ENCODE results near the gene NUDT8.

NUDT8 gene

GRCh38 chr11:67646535-67647336 is 17.0 kb upstream of the NUDT8 start:
- no peak overlapping the region for H3K4me3 ChIP-seq
- DNase-seq (ENCODE audit: low read depth, low spot score) = no peak
- H3K9me3 ChIP-seq (ENCODE audit: low read depth, low read length) = no peaks in the 10 kb centered on the region
- TF ChIP-seq FOXP2 (optimal IDR thresholded peaks at IDR 0.05; ENCODE audit: control extremely low read depth, extremely low read length, insufficient read depth) = no peak
- H3K36me3 ChIP-seq (ENCODE audit: insufficient read depth, low read length) = no peaks in the 10 kb centered on the region
- H3K27ac ChIP-seq = no peak overlapping the region
- no peak overlapping the region for H3K9ac ChIP-seq (ENCODE audit: insufficient read length)

DNA sequence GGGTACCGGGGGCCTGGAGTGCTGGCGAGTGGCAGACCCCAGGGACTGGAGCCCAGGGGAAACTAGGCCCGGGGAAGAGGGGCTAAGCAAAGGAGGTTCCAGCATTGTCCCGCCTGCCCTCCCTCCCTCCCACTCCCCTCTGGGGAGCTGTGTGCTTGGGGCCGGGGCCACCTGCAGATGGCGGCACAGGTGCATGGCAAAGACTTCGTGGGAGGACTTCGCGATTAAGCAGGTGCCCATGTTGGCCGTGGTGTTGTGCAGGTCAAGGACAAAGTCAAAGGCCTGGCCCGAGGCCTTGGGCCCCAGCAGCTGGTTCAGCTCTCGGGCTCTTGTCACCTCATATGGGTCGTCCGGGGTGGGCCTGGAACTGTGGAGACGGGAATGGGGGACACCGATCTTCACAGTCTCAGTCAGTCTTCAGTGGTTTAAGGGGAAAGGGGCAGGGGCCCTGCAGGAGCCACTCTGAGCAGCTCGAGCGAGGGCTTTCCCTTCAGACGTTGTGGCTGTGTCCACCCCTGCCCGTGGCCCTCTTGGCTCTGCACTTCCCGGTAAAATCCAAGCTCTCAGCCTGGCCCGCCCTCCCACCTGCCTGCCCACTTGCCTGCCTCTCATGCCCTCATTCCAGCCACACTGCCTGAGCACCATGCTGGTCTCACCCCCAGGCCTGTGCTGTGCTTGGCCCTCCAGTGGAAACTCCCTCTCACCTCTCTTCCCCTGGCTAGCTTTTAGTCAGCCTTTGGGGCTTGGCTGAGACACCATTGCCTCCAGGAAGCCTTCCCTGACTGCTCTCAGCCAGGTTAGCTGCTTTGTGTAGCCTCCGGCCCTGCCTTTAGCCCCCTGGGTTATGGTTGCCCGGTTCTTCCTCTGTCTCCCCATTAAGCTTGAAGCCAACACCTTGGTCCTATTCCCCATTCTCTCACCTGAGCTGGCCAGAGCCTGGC is 16.1 kb upstream of the NUDT8 start:
- Histone ChIP-seq H3K36me3 (ENCODE audit: insufficient read depth, low read length) (no peaks in the 10 kb centered on the region), H3K4me3 (no peak overlapping the region), H3K9me3 (ENCODE audit: low read depth, low read length) (no peaks in the 10 kb centered on the region), H3K9ac (ENCODE audit: insufficient read length) (no peak overlapping the region), H3K27ac (no peak overlapping the region)
- DNase-seq (ENCODE audit: low read depth, low spot score) = no peak
- TF ChIP-seq POLR2AphosphoS5 (IDR thresholded peaks at IDR 0.05; ENCODE audit: borderline replicate concordance, low read depth, low read length) = no peak
- TF ChIP-seq FOXP2 (optimal IDR thresholded peaks at IDR 0.05; ENCODE audit: control extremely low read depth, extremely low read length, insufficient read depth) = no peak
- TF ChIP-seq EZH2 (IDR thresholded peaks at IDR 0.05) = no peak

DNA sequence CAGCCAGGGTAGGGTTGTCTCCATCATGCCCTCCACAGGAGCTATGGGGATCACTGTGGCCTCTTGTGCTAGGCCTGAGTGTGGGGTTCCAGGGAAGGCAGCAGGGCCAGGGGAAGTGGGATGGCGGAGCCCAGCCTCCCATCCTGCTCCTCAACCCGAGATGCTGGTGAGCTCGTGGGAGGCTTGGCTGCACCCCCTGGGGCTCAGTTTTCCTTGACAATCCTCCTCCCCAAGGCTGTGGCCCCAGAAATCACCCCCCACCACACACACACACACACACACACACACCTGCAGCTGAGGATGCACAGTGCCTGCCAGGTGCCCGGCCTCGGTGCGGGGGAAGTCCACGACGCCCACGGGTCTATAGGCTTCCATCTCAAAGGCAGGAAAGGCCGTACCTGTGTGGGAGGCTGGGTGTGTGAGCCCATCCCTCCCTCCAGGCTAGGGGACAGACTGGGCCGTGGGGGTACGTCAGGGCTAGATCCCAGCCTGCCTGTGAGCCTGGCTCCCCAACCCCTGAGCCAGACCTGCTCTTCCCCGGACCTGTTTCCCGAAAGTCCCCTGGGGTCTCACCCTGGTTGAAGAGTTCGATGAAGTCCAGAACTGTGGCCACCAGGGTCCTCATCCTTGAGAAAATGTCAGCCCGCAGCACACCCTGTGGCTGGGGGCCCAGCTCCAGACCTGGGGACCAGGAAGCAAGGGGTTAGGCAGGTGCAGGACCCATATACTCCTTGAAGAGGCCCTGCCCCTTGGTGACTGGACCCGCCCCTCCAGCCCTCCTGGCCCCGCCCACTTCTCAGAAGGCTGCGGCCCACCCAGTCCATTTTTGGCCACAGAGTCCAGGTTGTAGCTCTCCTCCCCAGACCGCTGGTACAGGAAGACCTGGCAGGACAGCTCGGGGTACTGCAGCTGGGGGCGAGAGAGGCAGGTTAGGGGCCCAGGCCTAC is 15.0 kb upstream of the NUDT8 start:
- H3K36me3 ChIP-seq (ENCODE audit: insufficient read depth, low read length) = no peaks in the 10 kb centered on the region
- no peak overlapping the region for H3K4me3 ChIP-seq
- DNase-seq (ENCODE audit: low read depth, low spot score) = no peak
- TF ChIP-seq POLR2AphosphoS5 (IDR thresholded peaks at IDR 0.05; ENCODE audit: borderline replicate concordance, low read depth, low read length) (no peak), EZH2 (IDR thresholded peaks at IDR 0.05) (no peak), FOXP2 (optimal IDR thresholded peaks at IDR 0.05; ENCODE audit: control extremely low read depth, extremely low read length, insufficient read depth) (no peak)
- H3K9me3 ChIP-seq (ENCODE audit: low read depth, low read length) = no peaks in the 10 kb centered on the region
- no peak overlapping the region for H3K9ac ChIP-seq (ENCODE audit: insufficient read length)
- H3K27ac ChIP-seq = no peak overlapping the region

- Histone ChIP-seq H3K27ac (no peak overlapping the region), H3K36me3 (ENCODE audit: insufficient read depth, low read length) (no peaks in the 10 kb centered on the region), H3K4me3 (no peak overlapping the region), H3K9me3 (ENCODE audit: low read depth, low read length) (no peaks in the 10 kb centered on the region), H3K9ac (ENCODE audit: insufficient read length) (no peak overlapping the region)
- no peak for TF ChIP-seq FOXP2 (optimal IDR thresholded peaks at IDR 0.05; ENCODE audit: control extremely low read depth, extremely low read length, insufficient read depth)
- no peak for TF ChIP-seq EZH2 (IDR thresholded peaks at IDR 0.05)
- TF ChIP-seq POLR2AphosphoS5 (IDR thresholded peaks at IDR 0.05; ENCODE audit: borderline replicate concordance, low read depth, low read length) = no peak
- DNase-seq (ENCODE audit: low read depth, low spot score) = no peak
These were observed 14.3 kb upstream of the NUDT8 start for GRCh38 chr11:67644042-67644441.

DNA sequence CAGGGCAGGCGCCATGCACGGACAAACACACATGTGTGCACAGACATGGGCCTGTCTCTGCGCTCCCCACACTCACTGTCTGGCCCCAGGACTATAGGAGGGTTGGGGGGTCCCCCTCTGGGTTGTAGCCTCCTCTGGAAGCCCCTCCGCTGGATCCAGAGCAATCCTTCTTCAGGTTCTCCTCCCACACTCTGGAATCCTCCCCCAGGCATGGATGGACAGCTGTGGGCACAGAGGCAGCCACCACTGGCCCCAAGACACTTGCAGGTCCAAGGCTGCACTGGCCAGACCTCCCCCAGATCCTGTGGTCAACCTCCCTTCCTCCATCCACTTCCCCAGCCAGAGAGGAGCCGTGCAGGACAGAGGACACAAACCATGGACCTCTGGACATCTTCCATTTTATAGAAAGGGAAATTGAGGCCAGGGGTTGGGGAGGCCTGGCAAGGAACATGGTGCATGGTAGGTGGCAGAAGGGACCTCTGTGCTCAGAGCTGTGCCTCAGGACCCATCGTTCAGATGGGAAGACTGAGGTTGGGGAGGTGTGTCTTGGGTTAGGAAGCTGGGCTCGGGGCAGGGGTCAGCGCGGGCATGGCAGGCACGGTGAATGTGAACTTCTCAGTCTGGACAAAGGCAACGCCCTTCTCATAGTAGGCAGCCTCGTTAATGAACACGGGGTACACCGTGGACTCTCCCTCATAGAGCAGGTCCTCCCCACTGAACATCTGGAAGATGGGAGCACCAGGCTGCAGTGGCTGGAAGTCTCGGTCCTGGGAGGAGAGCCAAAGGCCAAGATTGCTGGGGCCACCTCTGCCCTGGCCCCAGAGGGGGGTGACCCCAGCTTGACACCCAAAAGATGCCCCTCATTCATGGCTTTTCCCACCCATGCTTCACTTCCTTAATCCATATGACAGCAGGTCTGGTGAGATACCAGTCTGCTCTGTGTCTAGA is 12.7 kb upstream of the NUDT8 start:
- H3K9me3 ChIP-seq (ENCODE audit: low read depth, low read length) = no peaks in the 10 kb centered on the region
- H3K27ac ChIP-seq = no peak overlapping the region
- no peak overlapping the region for H3K4me3 ChIP-seq
- no peak for TF ChIP-seq POLR2AphosphoS5 (IDR thresholded peaks at IDR 0.05; ENCODE audit: borderline replicate concordance, low read depth, low read length)
- no peak for TF ChIP-seq FOXP2 (optimal IDR thresholded peaks at IDR 0.05; ENCODE audit: control extremely low read depth, extremely low read length, insufficient read depth)
- no peak for TF ChIP-seq EZH2 (IDR thresholded peaks at IDR 0.05)
- H3K9ac ChIP-seq (ENCODE audit: insufficient read length) = no peak overlapping the region
- no peak for DNase-seq (ENCODE audit: low read depth, low spot score)
- no peaks in the 10 kb centered on the region for H3K36me3 ChIP-seq (ENCODE audit: insufficient read depth, low read length)

GRCh38 chr11:67641338-67642172 is 11.8 kb upstream of the NUDT8 start:
- no peak overlapping the region for H3K4me3 ChIP-seq
- H3K27ac ChIP-seq = no peak overlapping the region
- no peak for DNase-seq (ENCODE audit: low read depth, low spot score)

More at GRCh38 chr11:67641338-67642172, 11.8 kb upstream of the NUDT8 start:
- H3K9ac ChIP-seq (ENCODE audit: insufficient read length) = no peak overlapping the region
- no peaks in the 10 kb centered on the region for H3K9me3 ChIP-seq (ENCODE audit: low read depth, low read length)
- TF ChIP-seq FOXP2 (optimal IDR thresholded peaks at IDR 0.05; ENCODE audit: control extremely low read depth, extremely low read length, insufficient read depth) = no peak
- TF ChIP-seq POLR2AphosphoS5 (IDR thresholded peaks at IDR 0.05; ENCODE audit: borderline replicate concordance, low read depth, low read length) = no peak
- no peaks in the 10 kb centered on the region for H3K36me3 ChIP-seq (ENCODE audit: insufficient read depth, low read length)
